B cell (primary cell): Measurements from ENCODE around the gene TRIM73. TPM values are rescaled to one million over a fixed set of nuclear protein-coding genes. Genes with fewer than 3 reads are reported as not detected.
"Not testable (repeated sequence)": the region's sequence is repeated elsewhere in the genome, so short reads cannot be mapped to it uniquely, and the experiment has no call there.

Experiments
- ATAC-seq: fragments of 200-7000 bp; cut with Tn5 transposase; one replicate; pipeline ENCODE4 v1.10.0; 2021; ENCODE audit warnings: low read depth, mild to moderate bottlenecking, moderate number of reproducible peaks, moderate library complexity
- CTCF ChIA-PET: fragments of 350-600 bp; sonication (Branson Sonifier 250); formaldehyde crosslinking; loops from one replicate; lab custom pipeline; 2021; ENCODE audit warnings: antibody characterized with exemption, inconsistent platforms; lab: Charles Lee
- POLR2A ChIA-PET: fragments of 350-600 bp; sonication (Branson Sonifier 250); formaldehyde crosslinking; loops from one replicate; lab custom pipeline; 2021; ENCODE audit warnings: antibody characterized with exemption; lab: Charles Lee
- DNase-seq: peaks from one replicate; pipeline ENCODE4 v3.0.0; 2013
- H2AFZ ChIP-seq: 2 replicates; pipeline ENCODE4 v1.6.1; 2012; ENCODE audit warnings: mild to moderate bottlenecking, low read depth, low read length; ENCODE audit not compliant: insufficient read depth, poor library complexity, severe bottlenecking
- H3K27ac ChIP-seq, 2 donors: 1 replicate in 1 of 2; 2 replicates in 1 of 2; pipeline ENCODE4 v1.5.1; 2012 to 2013; ENCODE audit warnings: low read length in 2 of 2, mild to moderate bottlenecking in 2 of 2, moderate library complexity in 1 of 2
- H3K27me3 ChIP-seq, 4 experiments: fragments of 200-600 bp in 1 of 4; sonication (generic) in 1 of 4; replicated peaks in 1 of 4; 1 replicate in 2 of 4; 2 replicates in 2 of 4; pipeline versions ENCODE4 v1.6.1 to v1.7.0; 2013 to 2016; ENCODE audit warnings: low read length in 3 of 4, mild to moderate bottlenecking in 2 of 4, mixed read lengths in 1 of 4, moderate library complexity in 1 of 4; ENCODE audit not compliant: insufficient read depth in 4 of 4, control insufficient read depth in 3 of 4; ENCODE audit errors: control extremely low read depth in 1 of 4
- H3K36me3 ChIP-seq, 2 experiments: replicated peaks in 1 of 2; 1 replicate in 1 of 2; 2 replicates in 1 of 2; pipeline versions ENCODE4 v1.6.1 to v1.7.1; 2013; ENCODE audit warnings: low read length in 1 of 2; ENCODE audit not compliant: insufficient read depth in 2 of 2, control insufficient read depth in 1 of 2; ENCODE audit errors: control extremely low read depth in 1 of 2, extremely low read depth in 1 of 2
- H3K4me1 ChIP-seq, 2 donors: fragments of 200-600 bp in 1 of 2; sonication (generic) in 1 of 2; 1 replicate in 1 of 2; 2 replicates in 1 of 2; pipeline versions ENCODE4 v1.5.1 to v1.6.1; 2013 to 2017; ENCODE audit warnings: low read length in 2 of 2; ENCODE audit not compliant: control insufficient read depth in 2 of 2, insufficient read depth in 2 of 2
- H3K4me2 ChIP-seq: replicated peaks from 2 replicates; pipeline ENCODE3; 2012; ENCODE audit warnings: mild to moderate bottlenecking, low read depth, low read length; ENCODE audit not compliant: poor library complexity, severe bottlenecking
- H3K4me3 ChIP-seq, 5 experiments: fragments of 200-600 bp in 1 of 5; sonication (generic) in 1 of 5; 1 replicate in 3 of 5; 2 replicates in 2 of 5; pipeline versions ENCODE4 v1.5.1 to v1.7.0; 2011 to 2016; ENCODE audit warnings: low read length in 4 of 5, mild to moderate bottlenecking in 4 of 5, low read depth in 2 of 5, control low read depth in 1 of 5, moderate library complexity in 1 of 5; ENCODE audit not compliant: insufficient read depth in 1 of 5; ENCODE audit errors: control extremely low read depth in 1 of 5, extremely low read depth in 1 of 5
- H3K79me2 ChIP-seq: fragments of 200-600 bp; sonication (generic); one replicate; pipeline ENCODE4 v1.6.0; 2016; ENCODE audit warnings: low read length; ENCODE audit not compliant: control insufficient read depth, insufficient read depth
- H3K9ac ChIP-seq: fragments of 200-600 bp; sonication (generic); 2 replicates; pipeline ENCODE4 v1.6.1; 2017; ENCODE audit warnings: mild to moderate bottlenecking, low read length, moderate library complexity
- H3K9me3 ChIP-seq, 3 donors: one replicate each; pipeline versions ENCODE4 v1.6.1 to v1.7.1; 2013; ENCODE audit warnings: low read length in 2 of 3; ENCODE audit not compliant: control insufficient read depth in 2 of 3, insufficient read depth in 1 of 3; ENCODE audit errors: control extremely low read depth in 1 of 3
- H4K20me1 ChIP-seq: 2 replicates; pipeline ENCODE4 v1.6.0; 2012; ENCODE audit warnings: mild to moderate bottlenecking, low read length; ENCODE audit not compliant: insufficient read depth, control insufficient read depth, poor library complexity, severe bottlenecking
- H3K27ac Mint-ChIP-seq: one replicate; pipeline ENCODE4 v1.8.0; 2021; ENCODE audit warnings: mixed read lengths
- H3K27me3 Mint-ChIP-seq: one replicate; pipeline ENCODE4 v1.8.0; 2021; ENCODE audit warnings: mixed read lengths
- H3K4me1 Mint-ChIP-seq: one replicate; pipeline ENCODE4 v1.8.0; 2021; ENCODE audit warnings: mixed read lengths
- H3K4me3 Mint-ChIP-seq: one replicate; pipeline ENCODE4 v1.8.0; 2021; ENCODE audit warnings: mixed read lengths
- H3K9me3 Mint-ChIP-seq: one replicate; pipeline ENCODE4 v1.8.0; 2022; ENCODE audit warnings: mixed read lengths; ENCODE audit not compliant: insufficient read depth
- WGBS: methylation state at CpG from one replicate; pipeline ENCODE4 v1.1.5; 2013; ENCODE audit warnings: missing lambda C conversion rate; ENCODE audit not compliant: insufficient coverage; 5-methylcytosine and 5-hydroxymethylcytosine counted together
- intact Hi-C: fragments of 100-400 bp; cut with micrococcal nuclease; formaldehyde crosslinking; loops from one replicate; pipeline ENCODE4 v1.10.0; 2022
- polyA plus RNA-seq: library from polyadenylated mRNA; depleted of rRNA; stranded (reverse); fragments of >200 nt; gene quantifications from 2 replicates; pipeline ENCODE4 v1.2.3, GENCODE V29; 2012
- small RNA-seq: library from RNA; depleted of rRNA; stranded (forward); fragments of <200 nt; gene quantifications from one replicate; pipeline ENCODE3, GENCODE V24; 2012; ENCODE audit warnings: low replicate concordance, low read depth; ENCODE audit not compliant: insufficient read length
- total RNA-seq, 2 donors: library from RNA; stranded (reverse); fragments of 120-200 nt in 1 of 2; gene quantifications; 1 replicate in 1 of 2; 2 replicates in 1 of 2; pipeline versions ENCODE4 v1.2.3 to v1.2.4, GENCODE V29; 2013 to 2022
- TF ChIP-seq, protein P1 (sequence below): fragments of 200-600 bp; IDR thresholded peaks from one replicate; pipeline ENCODE4 v1.8.0; 2022; ENCODE audit warnings: antibody characterized with exemption, mild to moderate bottlenecking

The TRIM73 gene
- total and polyA plus RNA-seq, 2 donors (not counting 1 experiment from before 2014, with no cell fraction given), result 4.3 to 16.4 TPM

DNA sequence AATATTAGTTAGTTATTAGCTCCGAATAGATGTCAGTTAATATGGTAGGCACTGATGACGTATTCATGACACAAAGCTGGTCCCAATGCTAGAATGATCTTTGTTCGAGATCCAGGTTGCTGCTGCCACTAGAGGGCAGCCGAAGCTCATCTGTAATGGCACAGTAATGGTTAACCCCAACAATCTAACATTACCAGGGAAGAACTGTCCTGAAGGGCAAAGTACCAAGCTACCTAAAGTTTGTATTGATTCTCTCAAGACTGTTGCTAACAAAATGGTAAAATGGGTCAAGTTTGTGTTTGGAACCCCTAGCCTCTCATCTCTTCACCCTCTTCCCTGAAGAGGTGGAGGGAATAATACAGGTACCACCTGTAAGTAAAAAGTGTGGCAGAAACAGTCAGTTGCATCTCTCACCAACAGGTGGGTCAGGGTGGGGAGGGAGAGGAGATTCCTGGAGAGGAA is 57.1 kb downstream of the TRIM73 start:
- WGBS, result no CpG with 5 or more reads among the region's 4 CpGs
- H3K4me1 Mint-ChIP-seq, H3K4me3 ChIP-seq, H3K4me2 ChIP-seq, H4K20me1 ChIP-seq, H3K9me3 ChIP-seq, POLR2A ChIA-PET, H3K27ac ChIP-seq, H3K36me3 ChIP-seq, H3K79me2 ChIP-seq, H3K4me1 ChIP-seq, H3K27me3 Mint-ChIP-seq, H2AFZ ChIP-seq, H3K9ac ChIP-seq, H3K9me3 Mint-ChIP-seq, intact Hi-C loops, H3K27me3 ChIP-seq, H3K27ac Mint-ChIP-seq, H3K4me3 Mint-ChIP-seq: not testable (repeated sequence)
- ATAC-seq (peak; percentile 81), DNase-seq (peak; percentile 18)
- TF ChIP-seq, protein P1, sequence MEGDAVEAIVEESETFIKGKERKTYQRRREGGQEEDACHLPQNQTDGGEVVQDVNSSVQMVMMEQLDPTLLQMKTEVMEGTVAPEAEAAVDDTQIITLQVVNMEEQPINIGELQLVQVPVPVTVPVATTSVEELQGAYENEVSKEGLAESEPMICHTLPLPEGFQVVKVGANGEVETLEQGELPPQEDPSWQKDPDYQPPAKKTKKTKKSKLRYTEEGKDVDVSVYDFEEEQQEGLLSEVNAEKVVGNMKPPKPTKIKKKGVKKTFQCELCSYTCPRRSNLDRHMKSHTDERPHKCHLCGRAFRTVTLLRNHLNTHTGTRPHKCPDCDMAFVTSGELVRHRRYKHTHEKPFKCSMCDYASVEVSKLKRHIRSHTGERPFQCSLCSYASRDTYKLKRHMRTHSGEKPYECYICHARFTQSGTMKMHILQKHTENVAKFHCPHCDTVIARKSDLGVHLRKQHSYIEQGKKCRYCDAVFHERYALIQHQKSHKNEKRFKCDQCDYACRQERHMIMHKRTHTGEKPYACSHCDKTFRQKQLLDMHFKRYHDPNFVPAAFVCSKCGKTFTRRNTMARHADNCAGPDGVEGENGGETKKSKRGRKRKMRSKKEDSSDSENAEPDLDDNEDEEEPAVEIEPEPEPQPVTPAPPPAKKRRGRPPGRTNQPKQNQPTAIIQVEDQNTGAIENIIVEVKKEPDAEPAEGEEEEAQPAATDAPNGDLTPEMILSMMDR, result peak; percentile 60
- CTCF ChIA-PET, result interaction anchor here (0.6 to 1.8 kb wide), 3 partner anchors 306 to 840 kb away, joined by 3 to 4 read pairs (median 4); no protein-coding TSS in a partner anchor

Small RNA genes within 50 kb of the gene (small RNA-seq; reads per million reads assigned to genes)
- not detected for gene RF00019

Other genes with a start within 250 kb of the TRIM73 start
- 78.3 and 92.1 TPM in 2 replicates for gene POM121C, start 90.7 kb downstream of the TRIM73 start, total RNA-seq
- 27.0 and 37.8 TPM in 2 replicates for gene POM121C, start 90.7 kb downstream of the TRIM73 start, polyA plus RNA-seq
- not detected in 2 replicates for gene SPDYE5, start 96.7 kb downstream of the TRIM73 start, total RNA-seq
- gene SPDYE5, start 96.7 kb downstream of the TRIM73 start, polyA plus RNA-seq, result 0.10 and 0.27 TPM in 2 replicates